Adrenal gland (tissue), 12 donors: ENCODE data around the gene APCDD1L. TPM values are rescaled to one million over a fixed set of nuclear protein-coding genes. Genes with fewer than 3 reads are reported as not detected.

Experiments
- DNase-seq, 7 donors: peaks; one replicate each; pipeline ENCODE4 v3.0.0-alpha.2; 2019 to 2020
- H3K27ac ChIP-seq, 5 donors: fragments of 200-600 bp; sonication (generic) in 4 of 5; 1 replicate in 3 of 5; 2 replicates in 2 of 5; pipeline versions ENCODE4 v1.5.1 to v1.8.0; 2016 to 2020; ENCODE audit warnings: mild to moderate bottlenecking in 1 of 5
- H3K27me3 ChIP-seq: fragments of 200-600 bp; 2 replicates; pipeline ENCODE4 v1.8.0; 2021
- H3K36me3 ChIP-seq, 2 donors: fragments of 200-600 bp; replicated peaks in 1 of 2; 1 replicate in 1 of 2; 2 replicates in 1 of 2; pipeline versions ENCODE4 v1.5.1 to v1.8.0; 2018 to 2022
- H3K4me1 ChIP-seq, 2 donors: fragments of 200-600 bp; replicated peaks in 1 of 2; 1 replicate in 1 of 2; 2 replicates in 1 of 2; pipeline versions ENCODE4 v1.5.1 to v1.8.0; 2018 to 2021
- H3K4me3 ChIP-seq, 4 donors: fragments of 200-600 bp; sonication (generic) in 3 of 4; one replicate each; pipeline ENCODE4 v1.5.1; 2016 to 2018
- H3K9me3 ChIP-seq, 3 donors: fragments of 200-600 bp; sonication (generic) in 1 of 3; replicated peaks in 1 of 3; 1 replicate in 2 of 3; 2 replicates in 1 of 3; pipeline versions ENCODE4 v1.5.1 to v1.8.0; 2016 to 2021
- POLR2A ChIP-seq, 2 donors: fragments of 450-650 bp; IDR thresholded peaks; one replicate each; pipeline ENCODE4 v1.6.1; 2017; ENCODE audit warnings: antibody characterized with exemption in 2 of 2, mild to moderate bottlenecking in 2 of 2, moderate library complexity in 1 of 2
- WGBS, 4 donors: extraction: QIAGEN DNeasy Blood & Tissue Kit in 2 of 4; methylation state at CpG; one replicate each; pipeline versions ENCODE4 v1.1.5 to v1.1.7; 2013 to 2017; 5-methylcytosine and 5-hydroxymethylcytosine counted together
- intact Hi-C, 2 donors: fragments of 100-400 bp; cut with DNase I; formaldehyde crosslinking; loops; one replicate each; pipeline versions ENCODE4 v1.14.1 to v1.15.0; 2022 to 2023
- polyA plus RNA-seq, 3 donors: library from polyadenylated mRNA; stranded (reverse); fragments of 200-250 nt in 2 of 3; fragments of 350-450 nt in 1 of 3; fragmentation: Illumina TruSeq in 1 of 3; extraction: RNeasy Lipid Tissue Mini Kit (QIAGEN cat#74804) in 1 of 3; gene quantifications; one replicate each; pipeline ENCODE4 v1.2.3, GENCODE V29; 2013 to 2014
- total RNA-seq, 9 donors: library from RNA; depleted of rRNA in 4 of 9; stranded (reverse); fragments of >200 nt in 4 of 9; fragments of 120-200 nt in 1 of 9; fragmentation: NEBNext Ultra II Directional in 1 of 9; extraction: Animal tissue kit (Norgen Biotek cat#: 25700) in 1 of 9; gene quantifications; one replicate each; pipeline versions ENCODE4 v1.1.0 to v1.2.4, GENCODE V29; 2013 to 2023
- TF ChIP-seq, protein P1 (sequence below), 6 experiments: fragments of 450-650 bp in 4 of 6; fragments of 200-600 bp in 2 of 6; sonication (generic) in 1 of 6; IDR thresholded peaks; 1 replicate in 5 of 6; 2 replicates in 1 of 6; pipeline versions ENCODE4 v1.5.1 to v1.8.0; 2016 to 2021; ENCODE audit warnings: antibody characterized with exemption in 6 of 6, mild to moderate bottlenecking in 2 of 6, moderate library complexity in 1 of 6
- donor health status: healthy with polysubstance abuse.
- donor health status: Bipolar disorder and iron deficiency.
- donor health status: DM: yes; HTN: yes; CAD: no.
- donor health status: DM: no; HTN: no; CAD: no.
- donor health status: DM: no; HTN: no; CAD: no.
- donor health status: DM: yes; HTN: yes; CAD: no.

APCDD1L gene
- total and polyA plus RNA-seq, 12 donors: 0.06 to 0.96 (median 0.27) TPM; not detected in 4

GRCh38 chr20:58441723-58442122 lies 73.5 kb downstream of the APCDD1L start:
- no peak overlapping the region for H3K4me3 ChIP-seq
- intact Hi-C loops: loop anchor here (10.0 kb wide), 2 partner anchors 137 to 207 kb away; partner anchors contain the start of gene RAB22A (in 1 of the 2)
- no peaks in the 10 kb centered on the region for H3K27me3 ChIP-seq
- H3K36me3 ChIP-seq: peaks cover 0 to 25% of the 10 kb centered on the region in 2 donors
- no peak overlapping the region for H3K27ac ChIP-seq
- H3K9me3 ChIP-seq: no peaks in the 10 kb centered on the region
- TF ChIP-seq, protein P1, sequence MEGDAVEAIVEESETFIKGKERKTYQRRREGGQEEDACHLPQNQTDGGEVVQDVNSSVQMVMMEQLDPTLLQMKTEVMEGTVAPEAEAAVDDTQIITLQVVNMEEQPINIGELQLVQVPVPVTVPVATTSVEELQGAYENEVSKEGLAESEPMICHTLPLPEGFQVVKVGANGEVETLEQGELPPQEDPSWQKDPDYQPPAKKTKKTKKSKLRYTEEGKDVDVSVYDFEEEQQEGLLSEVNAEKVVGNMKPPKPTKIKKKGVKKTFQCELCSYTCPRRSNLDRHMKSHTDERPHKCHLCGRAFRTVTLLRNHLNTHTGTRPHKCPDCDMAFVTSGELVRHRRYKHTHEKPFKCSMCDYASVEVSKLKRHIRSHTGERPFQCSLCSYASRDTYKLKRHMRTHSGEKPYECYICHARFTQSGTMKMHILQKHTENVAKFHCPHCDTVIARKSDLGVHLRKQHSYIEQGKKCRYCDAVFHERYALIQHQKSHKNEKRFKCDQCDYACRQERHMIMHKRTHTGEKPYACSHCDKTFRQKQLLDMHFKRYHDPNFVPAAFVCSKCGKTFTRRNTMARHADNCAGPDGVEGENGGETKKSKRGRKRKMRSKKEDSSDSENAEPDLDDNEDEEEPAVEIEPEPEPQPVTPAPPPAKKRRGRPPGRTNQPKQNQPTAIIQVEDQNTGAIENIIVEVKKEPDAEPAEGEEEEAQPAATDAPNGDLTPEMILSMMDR (IDR thresholded peaks at IDR 0.05): no peak
- no peak for TF ChIP-seq POLR2A (IDR thresholded peaks at IDR 0.05)
- peaks cover 0 to 18% of the 10 kb centered on the region in 2 donors for H3K4me1 ChIP-seq
- no peak for DNase-seq

GRCh38 chr20:58440021-58440767 lies 75.0 kb downstream of the APCDD1L start:
- no peak overlapping the region for H3K4me3 ChIP-seq
- 78 to 89% (median 85%) methylated on average over 5 of the region's 5 CpGs for WGBS, 4 donors

DNA sequence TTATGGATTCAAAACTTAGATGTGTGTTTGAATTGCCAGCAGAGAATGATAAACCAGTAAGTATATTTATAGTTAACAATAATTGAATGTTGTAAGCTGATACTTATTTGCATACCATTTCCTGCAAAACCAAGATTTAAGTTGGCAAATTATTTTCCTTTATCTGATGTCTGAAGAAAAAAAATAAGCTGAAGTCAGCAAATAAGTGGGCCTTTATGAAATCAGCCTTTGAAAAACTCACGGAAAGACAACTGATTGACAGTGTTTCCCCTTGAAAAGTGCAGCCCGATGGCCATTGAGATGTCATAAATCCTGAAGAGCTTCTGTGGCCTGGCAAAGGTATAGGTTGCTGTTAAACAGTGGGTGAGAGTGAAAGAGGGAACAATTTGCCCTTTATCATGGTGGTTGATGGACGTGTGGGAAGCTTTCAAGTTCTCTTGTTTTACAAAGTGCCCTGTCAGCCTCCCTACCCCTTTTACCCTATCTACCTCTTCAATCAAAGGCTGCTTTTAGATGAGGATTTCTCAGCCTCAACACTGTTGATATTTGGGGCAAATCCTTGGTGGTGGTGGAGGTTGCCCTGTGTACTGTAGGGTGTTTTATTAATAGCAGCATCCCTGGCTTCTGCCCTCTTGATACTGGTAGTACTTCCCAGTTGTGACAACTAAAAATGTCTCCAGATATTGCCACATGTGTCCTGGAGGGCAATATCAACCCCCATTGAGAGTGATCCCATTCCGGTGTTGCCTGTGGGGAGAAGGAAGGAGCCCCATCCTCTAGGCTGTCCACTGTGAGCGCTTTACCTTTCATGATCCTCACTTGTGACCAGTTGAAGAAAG lies 76.0 kb downstream of the APCDD1L start:
- no peaks in the 10 kb centered on the region for H3K9me3 ChIP-seq
- WGBS, 4 donors: 72 to 82% (median 76%) methylated on average over 5 of the region's 5 CpGs
- no peak for TF ChIP-seq POLR2A (IDR thresholded peaks at IDR 0.05)
- TF ChIP-seq, protein P1 (IDR thresholded peaks at IDR 0.05): no peak
- H3K36me3 ChIP-seq: peaks cover 0 to 10% of the 10 kb centered on the region in 2 donors
- H3K4me3 ChIP-seq: no peak overlapping the region
- H3K27ac ChIP-seq: peak overlapping the region in 2 of 5 donors; percentile 36 to 66
- intact Hi-C loops: no loop called here
- peaks cover 0 to 25% of the 10 kb centered on the region in 2 donors for H3K4me1 ChIP-seq
- no peaks in the 10 kb centered on the region for H3K27me3 ChIP-seq
- DNase-seq: no peak

More at GRCh38 chr20:58440021-58440767, 75.0 kb downstream of the APCDD1L start:
- H3K4me1 ChIP-seq: peaks cover 0 to 22% of the 10 kb centered on the region in 2 donors
- no peaks in the 10 kb centered on the region for H3K27me3 ChIP-seq
- no peaks in the 10 kb centered on the region for H3K9me3 ChIP-seq
- peak overlapping the region in 2 of 5 donors; percentile 36 to 66 for H3K27ac ChIP-seq
- DNase-seq: no peak
- H3K36me3 ChIP-seq: peaks cover 0 to 18% of the 10 kb centered on the region in 2 donors
- TF ChIP-seq, protein P1 (IDR thresholded peaks at IDR 0.05): no peak
- TF ChIP-seq POLR2A (IDR thresholded peaks at IDR 0.05): no peak
- intact Hi-C loops: loop anchor here (10.0 kb wide), 2 partner anchors 135 to 205 kb away; partner anchors contain the start of gene RAB22A (in 1 of the 2)
